D721Med (cell line): ENCODE data around the gene GPSM3.

Source experiments
- DNase-seq: peaks from one replicate; pipeline ENCODE4 v3.0.0; 2011; ENCODE audit warnings: low spot score; ENCODE audit not compliant: insufficient read length
- FAIRE-seq: peaks from 2 replicates; lab custom pipeline; 2011; peaks lifted over from hg19 to GRCh38; lab: Jason Lieb, UNC
- TF ChIP-seq, protein P1 (sequence below): IDR thresholded peaks from 2 replicates; pipeline ENCODE4 v1.5.1; 2012; ENCODE audit warnings: mild to moderate bottlenecking, control low read depth; ENCODE audit not compliant: insufficient read depth; ENCODE audit errors: missing control alignments

Gene GPSM3

GRCh38 chr6:32192608-32193039, at the start of gene GPSM3:
TSS of gene GPSM3 (minus strand) at chr6:32192643. CDS start at chr6:32192513, 130 bp downstream.
- no peak for FAIRE-seq
- TF ChIP-seq, protein P1, sequence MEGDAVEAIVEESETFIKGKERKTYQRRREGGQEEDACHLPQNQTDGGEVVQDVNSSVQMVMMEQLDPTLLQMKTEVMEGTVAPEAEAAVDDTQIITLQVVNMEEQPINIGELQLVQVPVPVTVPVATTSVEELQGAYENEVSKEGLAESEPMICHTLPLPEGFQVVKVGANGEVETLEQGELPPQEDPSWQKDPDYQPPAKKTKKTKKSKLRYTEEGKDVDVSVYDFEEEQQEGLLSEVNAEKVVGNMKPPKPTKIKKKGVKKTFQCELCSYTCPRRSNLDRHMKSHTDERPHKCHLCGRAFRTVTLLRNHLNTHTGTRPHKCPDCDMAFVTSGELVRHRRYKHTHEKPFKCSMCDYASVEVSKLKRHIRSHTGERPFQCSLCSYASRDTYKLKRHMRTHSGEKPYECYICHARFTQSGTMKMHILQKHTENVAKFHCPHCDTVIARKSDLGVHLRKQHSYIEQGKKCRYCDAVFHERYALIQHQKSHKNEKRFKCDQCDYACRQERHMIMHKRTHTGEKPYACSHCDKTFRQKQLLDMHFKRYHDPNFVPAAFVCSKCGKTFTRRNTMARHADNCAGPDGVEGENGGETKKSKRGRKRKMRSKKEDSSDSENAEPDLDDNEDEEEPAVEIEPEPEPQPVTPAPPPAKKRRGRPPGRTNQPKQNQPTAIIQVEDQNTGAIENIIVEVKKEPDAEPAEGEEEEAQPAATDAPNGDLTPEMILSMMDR, result no peak
- DNase-seq, result no peak

- DNase-seq (no peak), FAIRE-seq (no peak)
- TF ChIP-seq, protein P1, result no peak
Observed at GRCh38 chr6:32240686-32241085, 48.2 kb upstream of the GPSM3 start.

- DNase-seq (no peak), FAIRE-seq (no peak)
- TF ChIP-seq, protein P1, result no peak
Observed at GRCh38 chr6:32239462-32239861, 47.0 kb upstream of the GPSM3 start.

GRCh38 chr6:32234934-32235333, 42.5 kb upstream of the GPSM3 start:
- DNase-seq (no peak), FAIRE-seq (no peak)
- TF ChIP-seq, protein P1, result no peak

DNA sequence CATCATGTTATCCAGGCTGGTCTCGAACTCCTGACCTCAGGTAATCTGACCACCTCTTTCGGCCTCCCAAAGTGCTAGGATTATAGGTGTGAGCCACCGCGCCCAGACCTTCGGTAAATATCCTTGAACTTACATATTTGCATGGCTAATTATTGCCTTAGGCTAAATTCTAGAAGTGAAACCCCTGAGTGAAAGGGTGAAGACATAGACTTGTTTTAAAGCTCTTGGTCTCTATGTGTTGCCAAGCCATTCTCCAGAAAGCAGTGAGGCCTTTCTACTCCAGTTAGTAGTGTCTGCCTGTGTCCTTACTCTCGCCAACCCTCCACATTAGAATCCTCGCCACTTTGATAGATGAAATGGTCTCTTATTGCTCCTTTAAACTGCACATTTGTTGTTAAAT, 34.0 kb upstream of the GPSM3 start:
- no peak for FAIRE-seq
- DNase-seq, result no peak
- TF ChIP-seq, protein P1, result no peak

DNA sequence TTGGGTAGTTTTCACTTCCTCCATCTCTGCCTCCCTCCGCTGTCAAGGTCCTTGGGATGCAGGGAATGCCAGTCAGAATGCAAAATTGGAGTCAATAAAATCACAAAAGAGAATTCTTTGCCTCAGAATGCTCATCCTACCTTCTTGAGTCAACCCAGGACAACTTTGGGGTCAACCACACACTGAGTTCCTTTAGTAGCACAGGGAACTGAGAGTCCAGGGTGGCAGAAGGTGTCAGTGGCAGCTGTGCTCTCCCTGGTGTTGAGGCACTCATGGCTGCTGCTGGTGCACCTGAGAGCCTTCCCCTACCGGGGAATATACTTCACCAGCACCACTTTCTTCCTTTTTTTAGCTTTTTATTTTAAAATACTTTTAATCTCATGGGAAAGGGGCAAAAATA, 32.3 kb upstream of the GPSM3 start:
- DNase-seq (no peak), FAIRE-seq (no peak)
- TF ChIP-seq, protein P1, result no peak

DNA sequence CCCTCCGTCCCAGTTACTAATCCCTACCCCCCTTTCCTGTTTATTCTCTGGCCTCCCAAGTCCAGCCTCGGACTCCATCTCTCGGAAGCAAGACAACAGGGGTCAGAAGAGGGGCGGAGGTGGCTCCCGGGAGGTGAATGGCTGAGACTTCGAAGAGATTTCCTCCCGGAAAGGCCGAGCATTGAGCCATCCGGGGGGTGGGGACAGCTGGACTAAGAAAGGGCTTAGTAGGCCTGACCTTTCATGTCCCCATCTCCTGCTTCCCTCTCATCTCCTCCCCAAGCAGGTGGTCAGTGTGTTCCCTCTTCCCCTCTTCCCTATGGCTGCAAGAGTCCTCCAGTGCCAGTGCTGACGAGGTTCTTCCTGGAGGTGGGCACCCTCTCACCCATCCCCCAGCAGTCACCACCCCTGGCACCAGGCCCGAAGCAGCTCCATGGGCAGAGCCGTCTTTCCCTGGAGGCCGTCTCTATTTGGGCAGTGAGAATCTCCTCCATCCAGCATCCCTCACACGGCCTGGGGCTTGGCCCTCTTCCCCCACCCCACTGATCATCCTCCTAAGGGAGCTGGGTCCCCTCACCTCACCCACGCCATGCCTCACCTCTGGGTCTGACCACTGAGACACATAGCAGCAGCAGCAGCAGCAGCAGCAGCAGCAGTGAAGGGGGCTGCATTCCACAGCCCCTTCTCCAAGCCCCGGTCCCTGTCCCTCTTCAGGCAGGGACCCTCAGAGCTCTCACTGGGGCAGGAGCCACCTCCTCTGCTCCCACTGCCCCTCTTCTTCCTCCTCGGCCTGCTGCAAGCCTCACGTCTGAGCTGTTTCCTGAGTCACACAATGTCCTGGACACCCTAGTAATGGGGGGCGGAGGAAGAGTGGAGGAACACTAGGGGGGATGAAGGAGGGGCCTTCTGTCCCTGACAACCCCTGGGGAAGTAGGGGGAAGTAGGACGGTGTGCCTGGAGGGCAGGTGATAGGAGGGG, 31.1 kb upstream of the GPSM3 start, which contains the start of gene NOTCH4:
TSS of gene NOTCH4 (minus strand) at position 810 of the 978 bp plus-strand sequence. CDS start at position 671, 139 bp downstream.
- no peak for FAIRE-seq
- TF ChIP-seq, protein P1, result no peak
- DNase-seq, result no peak
